ENCODE results near the gene FCF1. TPM values are rescaled to one million over a fixed set of nuclear protein-coding genes. Genes with fewer than 3 reads are reported as not detected.

The FCF1 gene, protein sequence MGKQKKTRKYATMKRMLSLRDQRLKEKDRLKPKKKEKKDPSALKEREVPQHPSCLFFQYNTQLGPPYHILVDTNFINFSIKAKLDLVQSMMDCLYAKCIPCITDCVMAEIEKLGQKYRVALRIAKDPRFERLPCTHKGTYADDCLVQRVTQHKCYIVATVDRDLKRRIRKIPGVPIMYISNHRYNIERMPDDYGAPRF
- total RNA-seq: 10.0 TPM

DNA sequence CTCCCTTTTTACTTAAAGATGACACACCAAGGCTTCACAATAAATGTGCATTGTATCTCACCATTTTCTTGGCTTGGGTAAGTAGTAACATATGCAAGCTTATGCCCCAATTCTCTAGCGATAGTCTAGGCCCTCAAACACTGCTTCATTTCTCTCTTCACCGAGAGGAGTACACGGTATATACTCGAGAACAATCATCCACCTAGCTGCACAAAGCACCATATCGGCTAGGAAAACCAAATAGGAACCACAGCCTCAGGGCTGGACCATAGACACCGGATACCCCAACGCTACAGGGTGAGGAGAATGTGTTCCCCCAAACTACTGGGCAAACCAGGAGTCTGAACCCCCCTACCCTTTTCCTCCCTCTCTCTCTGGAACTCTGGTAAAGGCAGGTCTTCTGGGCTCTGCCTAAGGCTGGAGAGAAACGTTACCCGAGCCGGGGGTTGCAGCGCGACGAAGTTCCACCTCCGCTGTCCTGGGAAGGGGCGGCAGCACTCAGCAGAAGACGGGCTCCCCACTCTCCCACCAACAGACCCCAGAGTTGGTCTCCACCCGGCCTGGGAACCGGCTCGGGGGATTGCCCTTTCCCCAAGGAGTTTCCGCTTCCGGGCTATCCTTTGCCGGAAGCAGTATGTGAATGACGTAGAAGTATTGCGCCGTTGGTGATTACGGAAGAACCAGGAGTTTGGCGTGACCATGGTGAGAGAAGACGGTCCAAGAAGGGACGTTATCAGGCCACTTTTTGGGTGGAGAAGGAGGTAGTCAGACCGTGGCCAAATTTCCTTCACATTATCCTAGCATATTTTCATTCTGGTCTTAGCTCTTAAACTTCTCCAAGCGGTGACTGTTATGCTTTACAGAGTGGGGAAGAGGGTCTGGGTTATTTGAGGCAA is at the start of gene FCF1, which contains the start of gene AREL1:
Gene FCF1 (plus strand): TSS at position 646 of the 896 bp plus-strand sequence. CDS start 54 bp downstream, at position 700.
Gene AREL1 (minus strand): TSS at position 582 of the 896 bp plus-strand sequence. CDS start 27,465 bp downstream, outside the sequence.
- peak within 1 kb of the TSS; percentile 79 to 80 for H3K4me3 ChIP-seq
- DNase-seq (ENCODE audit: low spot score in 2 of 2): peak; percentile 33 to 92
- TF ChIP-seq, protein P1, sequence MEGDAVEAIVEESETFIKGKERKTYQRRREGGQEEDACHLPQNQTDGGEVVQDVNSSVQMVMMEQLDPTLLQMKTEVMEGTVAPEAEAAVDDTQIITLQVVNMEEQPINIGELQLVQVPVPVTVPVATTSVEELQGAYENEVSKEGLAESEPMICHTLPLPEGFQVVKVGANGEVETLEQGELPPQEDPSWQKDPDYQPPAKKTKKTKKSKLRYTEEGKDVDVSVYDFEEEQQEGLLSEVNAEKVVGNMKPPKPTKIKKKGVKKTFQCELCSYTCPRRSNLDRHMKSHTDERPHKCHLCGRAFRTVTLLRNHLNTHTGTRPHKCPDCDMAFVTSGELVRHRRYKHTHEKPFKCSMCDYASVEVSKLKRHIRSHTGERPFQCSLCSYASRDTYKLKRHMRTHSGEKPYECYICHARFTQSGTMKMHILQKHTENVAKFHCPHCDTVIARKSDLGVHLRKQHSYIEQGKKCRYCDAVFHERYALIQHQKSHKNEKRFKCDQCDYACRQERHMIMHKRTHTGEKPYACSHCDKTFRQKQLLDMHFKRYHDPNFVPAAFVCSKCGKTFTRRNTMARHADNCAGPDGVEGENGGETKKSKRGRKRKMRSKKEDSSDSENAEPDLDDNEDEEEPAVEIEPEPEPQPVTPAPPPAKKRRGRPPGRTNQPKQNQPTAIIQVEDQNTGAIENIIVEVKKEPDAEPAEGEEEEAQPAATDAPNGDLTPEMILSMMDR (IDR thresholded peaks at IDR 0.05): no peak
- H3K36me3 ChIP-seq: peaks cover 17 to 22% of the 10 kb centered on the region in 2 donors
- H3K27ac ChIP-seq: peak within 1 kb of the TSS; percentile 69 to 88
- peaks cover 0 to 13% of the 10 kb centered on the region in 2 donors for H3K4me1 ChIP-seq
- H3K27me3 ChIP-seq: no peaks in the 10 kb centered on the region
- H3K9me3 ChIP-seq: no peaks in the 10 kb centered on the region
- intact Hi-C loops (cut with DNase I): loop anchor here (1.0 to 2.0 kb wide), 4 partner anchors 41 to 212 kb away; partner anchors contain the start of genes LTBP2 and YLPM1

DNA sequence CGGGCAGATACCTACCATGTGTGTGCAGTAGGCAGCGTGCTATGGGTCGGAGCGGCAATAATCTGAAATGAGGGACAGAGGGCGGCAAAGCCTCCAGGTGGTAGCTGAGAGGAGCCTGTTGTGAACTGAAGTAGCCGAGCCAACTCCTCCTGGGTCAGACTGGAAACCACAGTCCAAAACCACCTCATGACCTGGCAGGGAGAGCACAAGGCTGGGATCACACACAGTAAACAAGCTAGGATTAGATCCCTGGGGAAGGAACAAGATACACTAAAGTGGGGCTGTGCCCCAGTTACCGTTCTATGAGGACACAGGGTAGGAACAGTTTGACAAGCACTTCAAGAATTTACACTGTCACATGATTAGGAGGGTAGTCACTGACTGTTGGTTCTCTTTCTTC is 49.1 kb upstream of the FCF1 start:
- peak in 1 of 2 donors; percentile 75 for DNase-seq (ENCODE audit: low spot score in 2 of 2)

DNA sequence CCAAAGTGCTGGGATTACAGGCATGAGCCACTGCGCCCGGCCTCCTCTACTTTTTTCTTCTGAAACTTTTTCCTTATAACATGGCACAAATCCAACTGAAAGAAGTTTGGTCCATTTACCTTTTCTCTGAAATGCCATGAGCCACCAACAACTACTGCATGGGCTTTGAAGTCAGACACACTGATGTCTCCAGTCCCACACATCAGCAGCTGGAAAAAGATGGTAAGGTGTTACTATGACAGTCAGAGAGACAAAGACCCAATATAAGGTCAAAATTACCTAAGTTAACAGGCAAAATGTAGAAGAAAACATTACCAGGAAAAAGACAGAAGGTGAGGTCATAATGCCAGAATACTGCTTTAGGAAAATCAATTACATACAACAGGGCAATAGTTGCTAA is 48.2 kb upstream of the FCF1 start:
- peak overlapping the region; percentile 88 to 95 for H3K27ac ChIP-seq

More for the DNA sequence above, 49.1 kb upstream of the FCF1 start:
- no peaks in the 10 kb centered on the region for H3K27me3 ChIP-seq
- H3K4me3 ChIP-seq: no peak overlapping the region
- peaks cover 20 to 35% of the 10 kb centered on the region in 2 donors for H3K36me3 ChIP-seq
- peaks cover 25 to 46% of the 10 kb centered on the region in 2 donors for H3K4me1 ChIP-seq
- TF ChIP-seq, protein P1 (IDR thresholded peaks at IDR 0.05): no peak
- intact Hi-C loops (cut with DNase I): no loop called here
- H3K27ac ChIP-seq: peak overlapping the region; percentile 88 to 95
- H3K9me3 ChIP-seq: no peaks in the 10 kb centered on the region

DNA sequence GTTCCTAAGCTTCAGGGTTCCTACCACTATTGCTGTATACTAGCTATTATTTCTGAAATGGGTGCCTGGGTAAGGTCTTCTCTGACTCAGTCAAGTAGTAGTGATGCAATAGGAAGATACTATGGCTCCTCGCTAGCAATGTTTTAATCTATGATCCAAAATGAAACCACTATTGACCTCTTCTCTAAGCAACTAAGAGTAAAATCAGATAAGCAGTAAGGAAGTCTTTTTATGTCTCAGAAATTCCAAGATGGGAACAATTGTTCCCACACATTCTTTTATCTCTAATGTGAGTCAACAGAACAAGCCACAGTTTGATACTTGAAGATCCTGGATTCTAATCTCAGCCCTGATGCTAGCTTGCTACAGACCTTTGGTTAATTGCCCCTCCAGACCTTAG is 45.2 kb upstream of the FCF1 start:
- no peak for DNase-seq (ENCODE audit: low spot score in 2 of 2)
- peak overlapping the region; percentile 7 to 36 for H3K27ac ChIP-seq
- intact Hi-C loops (cut with DNase I): no loop called here
- H3K27me3 ChIP-seq: no peaks in the 10 kb centered on the region
- no peaks in the 10 kb centered on the region for H3K9me3 ChIP-seq
- peaks cover 33 to 50% of the 10 kb centered on the region in 2 donors for H3K36me3 ChIP-seq
- H3K4me3 ChIP-seq: no peak overlapping the region
- TF ChIP-seq, protein P1 (IDR thresholded peaks at IDR 0.05): no peak
- H3K4me1 ChIP-seq: peaks cover 11 to 32% of the 10 kb centered on the region in 2 donors

More for the DNA sequence above, 48.2 kb upstream of the FCF1 start:
- TF ChIP-seq, protein P1 (IDR thresholded peaks at IDR 0.05): no peak
- intact Hi-C loops (cut with DNase I): no loop called here
- no peak for DNase-seq (ENCODE audit: low spot score in 2 of 2)
- no peaks in the 10 kb centered on the region for H3K9me3 ChIP-seq
- H3K27me3 ChIP-seq: no peaks in the 10 kb centered on the region
- H3K4me1 ChIP-seq: peaks cover 25 to 46% of the 10 kb centered on the region in 2 donors
- no peak overlapping the region for H3K4me3 ChIP-seq
- H3K36me3 ChIP-seq: peaks cover 28 to 43% of the 10 kb centered on the region in 2 donors

DNA sequence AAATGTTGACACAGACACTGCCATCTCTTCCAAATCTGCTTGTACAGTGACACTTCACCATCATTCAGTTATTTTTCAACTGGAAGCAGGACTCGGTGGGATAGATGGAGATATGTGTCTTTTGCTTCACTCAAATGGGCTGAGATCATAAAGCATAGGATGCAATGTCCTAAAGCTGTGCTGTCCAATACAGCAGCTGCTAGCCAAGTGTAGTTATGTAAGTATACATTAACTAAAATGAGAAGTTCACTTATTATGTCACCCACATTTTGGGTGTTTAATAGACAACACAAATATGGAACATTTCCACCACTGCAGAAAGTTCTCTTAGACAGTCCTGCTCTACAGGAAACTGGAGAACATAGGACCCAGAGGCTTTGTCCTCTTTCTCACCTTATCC is 43.7 kb upstream of the FCF1 start:
- Histone ChIP-seq H3K27ac (peak overlapping the region; percentile 78 to 87), H3K9me3 (no peaks in the 10 kb centered on the region), H3K4me3 (no peak overlapping the region), H3K27me3 (no peaks in the 10 kb centered on the region), H3K4me1 (peaks cover 3 to 17% of the 10 kb centered on the region in 2 donors), H3K36me3 (peaks cover 24 to 51% of the 10 kb centered on the region in 2 donors)
- no peak for DNase-seq (ENCODE audit: low spot score in 2 of 2)
- intact Hi-C loops (cut with DNase I): no loop called here
- TF ChIP-seq, protein P1 (IDR thresholded peaks at IDR 0.05): no peak
